Measurements from ENCODE around the gene IL9. TPM values are rescaled to one million over a fixed set of nuclear protein-coding genes. Genes with fewer than 3 reads are reported as not detected.

Gene IL9
- total RNA-seq = not detected
- long read RNA-seq = 0 reads

DNA sequence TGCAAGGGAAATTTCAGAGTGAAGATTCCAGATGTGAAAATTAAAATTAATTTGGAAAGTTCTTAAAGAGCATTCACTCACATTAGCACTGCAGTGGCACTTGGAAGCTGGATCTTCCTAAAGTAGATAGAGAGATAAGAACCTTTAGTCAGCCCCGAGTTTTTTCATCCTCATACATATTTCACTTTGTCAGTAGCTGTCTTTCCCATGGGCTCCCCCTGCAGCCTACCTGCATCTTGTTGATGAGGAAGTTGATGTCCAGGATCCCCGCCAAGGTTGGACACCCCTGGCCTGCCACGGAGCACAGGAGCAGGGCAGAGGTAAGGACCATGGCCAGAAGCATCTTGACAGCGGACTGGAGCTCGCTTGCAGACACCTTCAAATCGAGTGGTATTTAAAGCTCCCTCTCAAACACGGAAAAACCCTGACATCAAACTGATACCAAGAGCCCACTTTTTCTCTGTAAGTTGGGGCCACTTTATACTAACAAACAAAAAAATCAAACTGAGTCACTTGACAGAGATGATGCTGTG is at the start of gene IL9:
Gene IL9 (minus strand): TSS at position 368 of the 533 bp plus-strand sequence. CDS start 25 bp downstream, at position 343.
- no peak for ATAC-seq
- DNase-seq (ENCODE audit: missing footprints) = no peak
- intact Hi-C loops (cut with DNase I) = no loop called here

DNA sequence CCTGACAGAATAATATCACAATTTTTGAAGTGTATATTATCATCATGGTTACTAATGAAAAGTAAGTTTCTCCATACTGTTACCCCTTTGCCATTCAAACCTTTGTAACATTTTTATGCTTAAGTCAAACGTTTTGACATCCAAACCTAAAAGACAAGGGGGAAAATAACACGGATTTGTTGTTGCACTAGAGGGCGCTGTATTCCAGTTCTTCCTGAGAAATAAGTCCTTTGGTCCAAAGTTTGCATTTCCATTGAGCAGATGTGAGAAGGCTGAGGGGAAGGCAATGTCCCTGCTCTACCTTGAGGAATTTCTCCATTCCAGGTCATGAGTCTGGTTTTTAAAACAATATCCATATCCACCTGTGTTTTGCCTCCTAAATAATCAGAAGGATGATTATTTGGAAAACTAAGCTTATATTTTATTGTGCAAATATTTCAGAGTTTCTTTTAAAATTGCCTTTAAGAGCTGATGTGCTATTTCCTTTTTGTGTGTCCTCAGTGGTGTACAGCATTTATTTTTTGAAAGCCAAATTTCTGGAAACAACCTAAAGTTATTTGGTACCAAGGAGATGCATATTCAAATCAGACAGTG is 49.4 kb upstream of the IL9 start:
- ATAC-seq = peak; percentile 50
- no peak for DNase-seq (ENCODE audit: missing footprints)
- intact Hi-C loops (cut with DNase I) = loop anchor here (2.0 to 5.0 kb wide), 2 partner anchors 118 to 267 kb away; no protein-coding TSS in a partner anchor

DNA sequence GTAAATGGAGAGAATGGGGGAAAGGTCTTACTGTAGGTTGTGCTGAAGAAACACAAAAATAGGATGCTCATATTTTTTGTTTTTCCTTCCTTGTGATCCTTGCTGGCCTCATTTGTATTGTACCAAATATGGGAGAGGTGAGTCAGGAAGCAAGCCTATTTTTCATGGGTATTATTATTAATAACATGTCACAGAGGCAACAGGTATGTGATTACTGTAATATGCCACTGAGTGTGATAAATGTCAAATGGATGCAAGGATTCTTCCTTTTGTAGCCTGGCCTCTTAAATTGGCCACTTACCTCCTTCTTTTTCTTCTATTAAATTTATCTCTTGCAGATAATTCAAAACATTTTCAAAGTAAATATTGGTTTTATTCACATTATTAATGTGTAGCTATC is 48.9 kb upstream of the IL9 start:
- ATAC-seq = no peak
- intact Hi-C loops (cut with DNase I) = loop anchor here (2.0 kb wide), 1 partner anchor 118 kb away; no protein-coding TSS in a partner anchor
- no peak for DNase-seq (ENCODE audit: missing footprints)

DNA sequence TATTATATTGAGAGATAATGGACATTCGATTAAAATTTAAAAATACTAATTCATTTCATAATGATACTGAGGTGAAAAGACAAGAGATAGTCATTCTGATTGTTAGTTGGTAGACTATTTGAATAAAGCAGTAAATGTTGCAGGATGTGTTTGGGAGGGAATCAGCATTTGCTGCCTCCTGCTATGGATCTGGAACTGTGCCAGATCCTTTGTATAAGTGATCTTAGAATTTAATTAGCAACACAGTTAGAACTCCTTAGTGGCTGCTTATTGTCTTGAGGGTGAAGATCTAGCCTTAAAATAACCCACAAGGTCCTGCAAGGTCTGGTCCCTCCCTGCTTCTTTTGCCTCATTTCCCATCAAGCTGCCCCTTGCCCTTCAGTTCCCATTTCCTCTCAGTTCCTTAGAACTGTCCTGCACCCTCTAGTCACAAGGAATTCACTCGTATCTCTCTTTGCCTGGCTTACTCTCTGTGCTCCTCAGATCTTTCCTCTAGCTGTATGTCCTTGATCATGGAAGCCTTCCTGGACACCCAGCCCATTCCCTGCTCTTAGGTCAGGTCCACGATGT is 46.6 kb upstream of the IL9 start:
- intact Hi-C loops (cut with DNase I) = no loop called here

DNA sequence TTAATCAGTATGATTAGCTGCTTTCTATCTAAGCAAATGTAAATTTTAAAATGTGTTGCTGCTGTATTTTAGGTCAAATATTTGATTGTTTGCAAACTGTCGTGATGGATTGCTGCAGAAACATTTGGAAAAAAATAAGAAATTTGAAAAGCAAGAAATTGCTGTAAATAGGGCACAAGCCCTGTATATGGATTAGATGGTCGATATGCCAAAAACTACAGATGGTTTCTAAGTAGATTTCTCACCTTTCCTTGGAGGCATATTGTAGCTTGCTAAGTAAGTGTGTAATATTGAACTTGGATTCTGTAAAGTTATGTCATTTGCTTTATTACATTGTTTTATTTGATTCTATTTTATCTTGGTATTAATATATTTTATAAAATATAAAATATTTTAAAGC is 46.1 kb upstream of the IL9 start:
- no peak for ATAC-seq
- intact Hi-C loops (cut with DNase I) = no loop called here
- no peak for DNase-seq (ENCODE audit: missing footprints)

More for the DNA sequence above, 46.6 kb upstream of the IL9 start:
- DNase-seq (ENCODE audit: missing footprints) = peak; percentile 27
- no peak for ATAC-seq

DNA sequence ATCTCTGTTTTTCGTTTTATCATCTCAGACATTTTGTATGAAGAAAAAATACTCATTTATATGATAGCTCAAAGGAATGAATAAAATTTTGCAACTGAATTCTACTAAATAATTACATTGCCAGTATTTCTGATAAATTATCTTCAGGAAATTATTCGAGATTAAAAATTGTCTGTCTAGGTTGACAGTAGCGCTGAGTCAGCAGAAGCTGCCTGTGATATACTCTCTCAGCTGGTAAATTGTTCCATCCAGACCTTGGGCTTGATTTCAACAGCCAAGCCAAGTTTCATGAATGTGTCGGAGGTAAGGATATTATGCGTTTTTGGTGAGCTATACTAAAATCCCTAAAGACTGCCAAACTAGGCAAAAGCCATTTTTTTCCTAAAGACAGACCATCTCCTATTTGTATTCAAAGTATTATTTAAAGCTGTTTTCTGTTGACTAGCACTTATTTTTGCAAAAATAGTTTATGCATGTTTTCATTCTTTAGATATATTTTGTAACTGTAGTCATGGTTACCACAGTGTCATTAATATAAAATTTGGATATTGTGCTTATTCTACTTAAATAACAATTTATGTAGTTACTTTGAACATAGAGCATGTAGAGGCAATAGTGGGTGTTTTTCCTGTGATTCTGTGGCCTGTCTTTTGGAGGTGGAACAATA is 41.7 kb upstream of the IL9 start:
- no peak for ATAC-seq
- intact Hi-C loops (cut with DNase I) = no loop called here
- no peak for DNase-seq (ENCODE audit: missing footprints)

DNA sequence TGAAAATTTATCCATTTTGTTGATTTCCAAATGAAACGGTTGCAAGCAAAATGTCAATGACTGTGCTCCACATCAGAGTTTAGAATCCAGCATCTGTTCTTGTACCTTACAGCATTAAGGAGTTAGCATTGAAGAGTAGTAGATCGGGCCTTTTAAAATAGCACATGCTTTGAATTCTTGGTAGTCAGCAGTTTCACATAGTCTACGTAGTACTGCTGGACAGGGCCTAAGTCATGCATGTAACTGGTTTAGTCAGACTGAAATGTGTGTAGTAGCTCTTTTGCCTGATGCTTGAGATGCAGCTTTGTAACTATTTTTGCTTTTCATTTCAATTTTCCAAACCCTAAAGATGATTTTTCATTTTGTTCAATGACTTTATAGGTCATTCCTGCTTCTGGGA is 39.3 kb upstream of the IL9 start:
- intact Hi-C loops (cut with DNase I) = no loop called here
- DNase-seq (ENCODE audit: missing footprints) (no peak), ATAC-seq (peak; percentile 68)

DNA sequence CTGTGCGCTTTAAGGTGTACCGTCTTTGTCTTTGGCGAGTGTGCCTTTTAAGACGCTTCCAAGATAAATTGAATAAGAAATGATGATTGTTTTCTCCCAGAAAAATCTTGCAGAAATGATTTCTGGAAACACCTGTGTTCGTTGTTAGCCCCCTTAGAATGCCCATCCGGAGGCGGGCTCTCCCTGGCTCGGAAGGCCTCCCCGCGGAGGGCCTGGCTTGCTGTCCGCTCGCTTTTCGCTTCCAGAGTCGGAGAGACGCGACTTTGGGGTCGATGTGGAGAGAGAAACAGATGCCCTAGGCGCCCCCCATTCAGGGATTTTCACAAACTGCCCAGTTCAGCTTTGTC is 35.3 kb upstream of the IL9 start:
- no peak for DNase-seq (ENCODE audit: missing footprints)
- intact Hi-C loops (cut with DNase I) = no loop called here
- ATAC-seq = no peak

DNA sequence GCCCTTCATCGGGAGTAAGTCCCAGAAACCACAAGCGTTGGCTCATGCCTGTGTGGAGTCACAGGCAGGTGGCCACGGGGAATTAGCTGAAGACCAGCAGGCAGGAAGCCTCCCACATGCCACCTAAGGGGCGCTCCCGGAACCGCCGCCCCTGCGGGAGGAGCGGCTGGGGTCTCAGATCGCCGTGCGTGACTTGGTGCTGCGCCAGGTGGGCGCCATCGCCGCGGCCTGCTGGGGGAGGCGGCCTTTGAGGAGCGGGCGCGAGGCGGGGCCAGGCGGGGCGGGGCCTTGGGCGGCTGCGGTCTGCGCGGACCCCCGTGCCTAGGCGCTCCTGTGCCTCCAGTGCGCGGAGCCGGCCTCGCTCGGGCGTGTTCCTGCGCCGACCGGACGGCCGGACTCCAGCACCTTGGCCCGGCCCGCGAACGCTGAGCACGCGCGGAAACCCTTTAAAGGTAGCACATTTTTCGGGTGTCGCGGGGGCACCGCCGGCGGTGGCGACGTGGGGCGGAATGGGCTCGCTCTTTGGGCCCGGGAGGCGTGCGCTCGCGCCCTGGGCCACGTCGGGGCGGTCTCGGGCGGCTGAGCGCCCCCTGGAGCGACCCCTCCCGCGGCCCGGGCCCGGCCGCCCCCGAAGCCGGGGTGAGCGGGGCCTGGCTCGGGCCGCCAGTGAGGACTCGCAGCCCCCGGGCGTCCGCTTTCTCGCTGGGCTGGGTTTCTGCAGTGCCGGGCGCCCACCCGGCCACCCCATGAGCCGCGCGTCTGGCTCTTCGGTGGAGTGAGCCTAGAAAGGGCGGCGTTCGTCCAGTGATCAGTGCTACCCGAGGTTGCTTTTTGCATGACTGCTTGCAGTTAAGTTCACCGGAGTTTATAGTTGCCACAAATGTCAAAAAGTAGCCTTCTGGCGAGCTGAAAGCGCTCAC is 34.6 kb upstream of the IL9 start:
- no peak for ATAC-seq
- intact Hi-C loops (cut with DNase I) = no loop called here
- no peak for DNase-seq (ENCODE audit: missing footprints)

DNA sequence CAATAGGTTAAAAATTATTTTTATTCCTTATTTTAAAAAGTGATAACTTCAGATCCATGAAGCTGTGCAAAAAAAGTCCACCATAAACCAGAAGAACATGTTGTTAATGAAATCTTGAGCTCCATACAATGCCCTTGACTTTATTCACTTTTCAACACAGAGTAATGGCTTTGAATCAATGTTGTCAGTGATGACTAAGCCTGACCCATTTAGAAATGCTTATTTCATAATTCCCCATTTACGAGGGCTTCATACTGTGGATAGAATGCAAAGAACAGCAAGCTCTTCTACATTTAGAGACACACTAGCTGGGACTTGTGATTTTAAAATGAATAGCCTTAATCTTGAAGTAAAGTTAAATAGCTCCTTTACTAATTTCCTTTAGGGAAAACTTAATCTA is 25.7 kb upstream of the IL9 start:
- ATAC-seq (no peak), DNase-seq (ENCODE audit: missing footprints) (no peak)
- intact Hi-C loops (cut with DNase I) = no loop called here

DNA sequence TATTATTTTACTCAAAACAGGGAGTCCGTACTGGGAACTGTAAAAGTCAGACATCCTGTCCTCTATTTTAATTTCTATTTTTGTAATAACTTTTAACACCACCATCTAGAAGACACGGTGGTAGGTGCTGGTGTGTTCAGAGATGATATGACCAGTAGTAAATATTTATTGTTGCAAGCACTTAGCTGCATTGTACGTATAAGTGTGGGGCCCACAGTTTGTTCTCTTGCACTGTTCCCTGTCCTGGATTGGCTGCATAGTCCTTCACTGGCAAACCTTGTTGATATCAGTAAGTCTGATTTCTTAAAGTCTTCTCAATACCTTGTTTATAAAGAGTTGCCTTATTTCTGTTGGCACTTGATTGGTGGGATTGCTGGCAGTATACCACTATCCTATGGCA is 24.6 kb upstream of the IL9 start:
- DNase-seq (ENCODE audit: missing footprints) = no peak
- no peak for ATAC-seq
- intact Hi-C loops (cut with DNase I) = no loop called here

DNA sequence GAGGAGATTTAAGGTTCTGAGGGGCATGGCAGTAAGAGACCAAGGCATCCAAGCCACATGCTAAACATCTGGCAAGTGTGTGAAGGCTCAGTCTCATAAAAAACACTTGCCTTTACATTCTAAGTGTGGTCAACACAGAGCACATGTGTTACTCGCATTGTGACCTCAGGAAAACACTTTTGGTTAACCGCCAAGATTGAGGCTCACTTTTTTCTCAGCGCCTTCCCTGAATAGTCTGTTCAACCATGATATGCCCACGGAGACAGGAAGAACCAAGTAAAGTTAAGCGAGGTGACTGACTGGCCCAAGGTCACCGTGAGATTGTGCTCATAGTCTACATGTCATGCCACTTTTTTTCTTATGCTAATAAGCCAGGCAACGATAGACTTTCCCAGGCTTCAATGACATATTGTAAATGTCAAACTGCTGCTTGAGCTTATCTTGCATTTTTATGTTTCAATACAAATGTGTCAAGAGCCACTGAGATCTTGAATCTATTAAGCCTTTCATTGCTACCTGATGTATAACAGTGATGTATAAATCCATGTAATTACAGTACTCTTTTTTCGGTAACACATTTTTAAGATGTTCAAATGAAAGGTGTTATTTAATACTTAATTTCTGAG is 21.1 kb upstream of the IL9 start:
- intact Hi-C loops (cut with DNase I) = no loop called here
- no peak for ATAC-seq
- DNase-seq (ENCODE audit: missing footprints) = no peak

DNA sequence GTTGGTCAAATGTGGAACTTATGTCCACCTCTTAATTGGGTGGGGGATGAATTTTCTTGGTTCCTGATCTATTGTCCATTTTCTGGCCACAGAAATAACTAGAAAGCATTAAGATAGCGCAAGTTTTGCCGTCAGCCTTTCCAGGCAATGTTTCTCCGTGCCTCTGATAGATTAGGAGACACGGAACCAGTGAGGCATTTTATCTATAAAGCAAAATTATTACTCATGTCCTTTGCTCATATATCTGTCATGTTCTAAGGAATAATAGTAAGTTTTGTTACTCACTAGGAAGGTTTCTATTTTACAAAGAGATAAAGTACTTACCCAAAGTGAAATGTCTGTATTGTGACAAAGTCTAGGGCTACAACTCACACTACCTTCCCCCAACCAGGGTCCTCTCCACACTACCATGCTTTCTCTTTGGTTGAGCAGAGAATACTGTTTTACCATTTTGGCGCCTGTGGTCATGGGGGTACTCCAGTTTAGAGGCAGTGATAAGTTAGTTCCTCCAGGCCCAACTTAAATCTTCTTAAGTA is 19.9 kb upstream of the IL9 start:
- intact Hi-C loops (cut with DNase I) = no loop called here
- DNase-seq (ENCODE audit: missing footprints) = no peak
- ATAC-seq = no peak

DNA sequence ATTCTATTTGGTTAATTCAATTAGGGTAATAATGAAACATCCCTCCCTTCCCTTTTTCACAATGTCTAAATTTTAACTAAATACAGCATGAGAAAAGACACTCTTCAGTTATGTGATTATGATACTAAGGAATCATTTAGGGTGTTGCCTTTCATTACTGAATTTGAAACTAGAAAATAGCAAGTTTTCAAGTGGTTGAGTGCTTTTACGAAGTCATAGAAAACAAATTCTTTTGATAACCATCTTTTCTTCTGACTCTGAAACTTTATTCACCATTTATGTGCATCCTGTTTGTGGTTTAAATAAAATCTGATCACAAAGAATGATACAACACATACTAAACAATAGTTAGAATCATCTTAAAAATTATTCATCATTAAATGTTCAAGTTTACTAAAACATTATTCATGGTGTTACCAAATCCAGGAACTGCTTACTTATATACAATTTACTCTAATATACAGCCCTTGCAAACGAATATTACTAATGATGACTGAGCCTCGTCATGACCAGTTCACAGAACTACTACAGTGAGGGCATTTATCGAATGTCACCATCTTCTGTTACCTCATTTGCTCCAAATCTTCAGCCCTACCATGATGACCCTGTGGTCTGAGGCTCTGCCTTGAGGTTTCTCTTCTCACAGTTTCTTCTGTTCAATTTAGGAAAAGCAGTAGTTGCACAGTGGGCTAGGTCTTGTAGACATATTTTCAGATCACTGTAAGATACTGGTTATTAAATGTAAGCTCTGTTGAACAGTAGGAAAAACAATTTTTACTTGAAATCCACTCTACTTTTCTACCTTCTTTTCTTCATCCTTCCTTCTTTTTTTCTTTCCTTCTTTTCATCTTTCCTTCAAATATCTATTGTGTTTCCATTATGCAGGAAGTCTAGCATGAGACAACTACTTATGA is 18.3 kb upstream of the IL9 start:
- ATAC-seq (no peak), DNase-seq (ENCODE audit: missing footprints) (no peak)
- intact Hi-C loops (cut with DNase I) = no loop called here

DNA sequence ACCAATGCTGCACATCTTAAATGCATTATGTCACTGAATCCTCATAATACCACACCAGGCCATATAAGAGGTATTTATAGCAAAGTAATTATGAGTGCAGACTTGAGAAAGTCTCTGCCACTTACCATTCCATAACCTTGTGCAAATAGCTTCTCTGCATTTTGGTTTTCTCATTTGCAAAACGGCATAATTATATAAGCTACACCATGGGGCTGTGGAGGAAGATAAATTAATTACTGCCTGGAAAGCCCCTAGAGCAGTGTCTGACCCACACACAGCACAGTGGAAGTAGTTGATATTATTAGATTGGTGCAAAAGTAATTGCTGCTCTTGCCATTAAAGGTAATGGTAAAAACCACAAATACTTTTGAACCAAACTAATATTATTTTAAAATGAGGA is 9.5 kb upstream of the IL9 start:
- ATAC-seq (no peak), DNase-seq (ENCODE audit: missing footprints) (no peak)
- intact Hi-C loops (cut with DNase I) = no loop called here

DNA sequence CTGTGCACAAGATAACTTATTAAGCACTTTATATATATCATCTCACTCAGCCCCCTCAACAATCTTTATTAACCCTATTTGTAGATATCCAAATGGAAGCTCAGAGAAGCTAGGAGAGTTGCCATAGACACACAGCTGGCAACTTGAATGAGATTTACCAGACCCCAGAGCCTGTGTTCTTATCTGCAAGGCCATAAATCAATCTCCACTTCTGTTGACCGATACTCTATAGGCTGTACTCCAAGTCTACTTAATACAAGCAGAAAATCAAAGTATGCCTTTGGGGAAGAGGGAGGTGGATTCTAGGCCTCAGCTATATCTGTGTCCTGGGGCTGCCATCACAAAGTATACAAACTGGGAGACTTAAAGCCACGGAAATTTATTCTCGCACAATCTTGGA is 6.0 kb upstream of the IL9 start:
- ATAC-seq (no peak), DNase-seq (ENCODE audit: missing footprints) (no peak)
- intact Hi-C loops (cut with DNase I) = no loop called here

DNA sequence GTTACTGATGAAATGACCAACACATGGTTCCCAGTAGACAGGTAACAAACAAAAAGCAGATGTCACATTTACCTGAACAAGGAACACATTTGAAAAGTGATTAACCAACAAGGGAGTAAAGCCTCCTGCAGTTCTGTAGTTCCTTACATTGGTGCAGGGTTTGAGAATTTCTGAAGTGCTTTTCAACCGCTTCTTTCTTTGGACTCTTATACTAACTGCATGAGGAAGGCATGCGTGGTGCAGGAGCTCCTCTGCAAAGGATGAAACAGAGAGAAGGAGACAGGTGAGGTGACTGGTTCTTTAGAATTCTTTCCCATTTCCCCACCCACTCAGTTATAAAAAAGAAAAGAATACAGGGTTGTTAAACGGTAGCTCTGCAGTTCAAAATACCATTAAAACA is 4.6 kb upstream of the IL9 start:
- DNase-seq (ENCODE audit: missing footprints) (no peak), ATAC-seq (no peak)
- intact Hi-C loops (cut with DNase I) = no loop called here

DNA sequence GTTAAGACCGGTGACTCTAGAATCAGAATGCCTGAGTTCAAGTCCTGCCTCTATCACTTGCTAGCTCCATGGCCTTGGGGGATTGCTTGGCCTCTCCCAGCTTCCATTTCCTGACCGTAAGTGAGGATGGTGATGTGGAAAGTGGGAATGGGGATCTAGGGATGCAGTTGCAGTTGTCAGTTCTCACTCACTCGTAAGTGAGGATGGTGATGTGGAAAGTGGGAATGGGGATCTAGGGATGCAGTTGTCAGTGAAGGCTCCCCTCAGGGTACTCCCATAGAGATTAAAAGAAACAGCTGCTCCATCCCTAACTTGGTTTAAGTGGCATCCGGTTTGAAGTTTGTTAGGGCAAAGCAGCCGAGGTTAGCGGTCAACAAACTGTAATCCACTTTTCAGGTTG is 3.0 kb upstream of the IL9 start:
- DNase-seq (ENCODE audit: missing footprints) = no peak
- no peak for ATAC-seq
- intact Hi-C loops (cut with DNase I) = no loop called here
